GM18502 (cell line): ENCODE results near the gene PCDHGA6.
A peak's percentile ranks its signal among the peaks of the same experiment; 100 is the strongest.
"Not testable (repeated sequence)": the region's sequence is repeated elsewhere in the genome, so short reads cannot be mapped to it uniquely, and the experiment has no call there.

ENCODE experiments used
- ATAC-seq: cut with Tn5 transposase; IDR thresholded peaks from one replicate; pipeline ENCODE4 v1.9.1; 2021; ENCODE audit warnings: mild to moderate bottlenecking; ENCODE audit not compliant: unreplicated experiment, poor library complexity

Gene PCDHGA6

GRCh38 chr5:141359790-141360426 is 13.8 kb upstream of the PCDHGA6 start, which contains the start of gene PCDHGB2:
Gene PCDHGB2, plus strand, starts transcription at chr5:141359994. Its CDS starts 142 bp downstream, at chr5:141360136.
- peak; percentile 47 for ATAC-seq

GRCh38 chr5:141360685-141361084 is 13.0 kb upstream of the PCDHGA6 start:
- no peak for ATAC-seq

GRCh38 chr5:141362719-141363118 is 11.0 kb upstream of the PCDHGA6 start:
- no peak for ATAC-seq

GRCh38 chr5:141363952-141364660 is 9.6 kb upstream of the PCDHGA6 start, which contains the start of gene PCDHGA5:
Gene PCDHGA5, plus strand, starts transcription at chr5:141364162. Its CDS starts 169 bp downstream, at chr5:141364331.
- no peak for ATAC-seq

- no peak for ATAC-seq
Measured at GRCh38 chr5:141366016-141366896, 7.4 kb upstream of the PCDHGA6 start.

- peak; percentile 61 for ATAC-seq
Measured at GRCh38 chr5:141369994-141370848, 3.5 kb upstream of the PCDHGA6 start, which contains the start of gene PCDHGB3. Gene PCDHGB3, plus strand, starts transcription at chr5:141370242. Its CDS starts 153 bp downstream, at chr5:141370395.

- ATAC-seq, result no peak
Measured at GRCh38 chr5:141371572-141372475, 1.9 kb upstream of the PCDHGA6 start.

- no peak for ATAC-seq
Measured at GRCh38 chr5:141374627-141375026, 936 bp downstream of the PCDHGA6 start.

GRCh38 chr5:141375444-141376155 is 1.9 kb downstream of the PCDHGA6 start:
- ATAC-seq, result not testable (repeated sequence)

GRCh38 chr5:141382469-141383294 is 9.0 kb downstream of the PCDHGA6 start, which contains the start of gene PCDHGA7:
Gene PCDHGA7, plus strand, starts transcription at chr5:141382742. Its CDS starts 158 bp downstream, at chr5:141382900.
- ATAC-seq, result no peak

GRCh38 chr5:141383345-141383744 is 9.7 kb downstream of the PCDHGA6 start:
- no peak for ATAC-seq

GRCh38 chr5:141384471-141385267 is 11.0 kb downstream of the PCDHGA6 start:
- no peak for ATAC-seq

- peak; percentile 97 for ATAC-seq
Measured at GRCh38 chr5:141387557-141388311, 14.0 kb downstream of the PCDHGA6 start, which contains the start of gene PCDHGB4. Gene PCDHGB4, plus strand, starts transcription at chr5:141387698. Its CDS starts 187 bp downstream, at chr5:141387885.

GRCh38 chr5:141388661-141389060 is 15.0 kb downstream of the PCDHGA6 start:
- ATAC-seq, result no peak
